ENCODE data around the gene MICA.

- TF ChIP-seq TAF1 (IDR thresholded peaks at IDR 0.05; ENCODE audit: borderline replicate concordance, insufficient read depth, low read length) (no peak), POLR2AphosphoS5 (IDR thresholded peaks at IDR 0.05; ENCODE audit: low read depth, low read length) (no peak), SIN3A (IDR thresholded peaks at IDR 0.05; ENCODE audit: borderline replicate concordance, insufficient read depth, low read length) (no peak)
Measured at GRCh38 chr6:31386099-31386498, 17.3 kb upstream of the MICA start.

Measured in PFSK-1 (cell line).